ENCODE data around the gene IWS1. TPM values are rescaled to one million over a fixed set of nuclear protein-coding genes. Genes with fewer than 3 reads are reported as not detected.

The IWS1 gene
- total RNA-seq, 1 experiment from 2014 or later, result 70.5 TPM

DNA sequence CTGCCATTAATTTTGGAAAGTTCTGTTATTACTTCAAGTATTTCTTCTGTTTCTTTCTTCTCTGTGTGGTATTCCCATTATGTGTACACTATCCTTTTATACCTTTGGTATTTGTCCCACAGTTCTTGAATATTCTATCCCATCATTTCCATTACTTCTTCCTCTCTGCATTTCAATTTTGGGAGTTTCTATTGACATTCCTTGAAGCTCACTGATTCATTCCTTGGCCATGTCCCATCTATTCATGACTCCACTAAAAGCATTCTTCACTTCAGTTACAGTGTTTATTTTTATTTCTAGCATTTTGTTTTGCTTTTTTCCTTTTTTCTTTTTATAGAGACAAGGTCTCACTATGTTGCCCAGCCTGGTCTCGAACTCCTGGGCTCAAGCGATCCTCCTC is 77.8 kb downstream of the IWS1 start:
- ChIA-PET CTCF (no interaction called here), POLR2A (no interaction called here)
- Mint-ChIP-seq H3K4me1 (peaks cover 15% of the 10 kb centered on the region), H3K4me3 (no peak overlapping the region), H3K9me3 (peaks cover 15% of the 10 kb centered on the region), H3K36me3 (peaks cover 7% of the 10 kb centered on the region), H3K27ac (no peak overlapping the region), H3K27me3 (ENCODE audit: low read depth) (peaks cover 2% of the 10 kb centered on the region; the same call in 1 of the 2 replicates)
- DNase-seq (ENCODE audit: low spot score) (no peak), ATAC-seq (no peak)
- TF ChIP-seq ERG (CRISPR knock-in tag; IDR thresholded peaks at IDR 0.05) (no peak), TEAD1 (CRISPR knock-in tag; IDR thresholded peaks at IDR 0.05) (no peak), AR (CRISPR knock-in tag; IDR thresholded peaks at IDR 0.05) (no peak), ZNF138 (CRISPR knock-in tag; conservative IDR thresholded peaks at IDR 0.05) (no peak), RELA (CRISPR knock-in tag; IDR thresholded peaks at IDR 0.05; ENCODE audit: borderline replicate concordance) (no peak), SMAD4 (CRISPR knock-in tag; IDR thresholded peaks at IDR 0.05) (no peak), NFATC4 (CRISPR knock-in tag; IDR thresholded peaks at IDR 0.05) (no peak), E2F5 (CRISPR knock-in tag; IDR thresholded peaks at IDR 0.05) (no peak), ZNF121 (CRISPR knock-in tag; IDR thresholded peaks at IDR 0.05) (no peak), FOXJ3 (CRISPR knock-in tag; IDR thresholded peaks at IDR 0.05; ENCODE audit: borderline replicate concordance) (no peak), ATF2 (CRISPR knock-in tag; IDR thresholded peaks at IDR 0.05; ENCODE audit: borderline replicate concordance, low read depth) (no peak), FOXP4 (CRISPR knock-in tag; IDR thresholded peaks at IDR 0.05) (no peak), ATF1 (CRISPR knock-in tag; IDR thresholded peaks at IDR 0.05) (no peak), SOX15 (CRISPR knock-in tag; IDR thresholded peaks at IDR 0.05) (no peak), ZNF671 (CRISPR knock-in tag; IDR thresholded peaks at IDR 0.05) (no peak), ZNF423 (CRISPR knock-in tag; IDR thresholded peaks at IDR 0.05) (no peak), GABPB1 (CRISPR knock-in tag; IDR thresholded peaks at IDR 0.05) (no peak), ZNF396 (CRISPR knock-in tag; IDR thresholded peaks at IDR 0.05; ENCODE audit: borderline replicate concordance) (no peak)
- TF ChIP-seq, protein P1, sequence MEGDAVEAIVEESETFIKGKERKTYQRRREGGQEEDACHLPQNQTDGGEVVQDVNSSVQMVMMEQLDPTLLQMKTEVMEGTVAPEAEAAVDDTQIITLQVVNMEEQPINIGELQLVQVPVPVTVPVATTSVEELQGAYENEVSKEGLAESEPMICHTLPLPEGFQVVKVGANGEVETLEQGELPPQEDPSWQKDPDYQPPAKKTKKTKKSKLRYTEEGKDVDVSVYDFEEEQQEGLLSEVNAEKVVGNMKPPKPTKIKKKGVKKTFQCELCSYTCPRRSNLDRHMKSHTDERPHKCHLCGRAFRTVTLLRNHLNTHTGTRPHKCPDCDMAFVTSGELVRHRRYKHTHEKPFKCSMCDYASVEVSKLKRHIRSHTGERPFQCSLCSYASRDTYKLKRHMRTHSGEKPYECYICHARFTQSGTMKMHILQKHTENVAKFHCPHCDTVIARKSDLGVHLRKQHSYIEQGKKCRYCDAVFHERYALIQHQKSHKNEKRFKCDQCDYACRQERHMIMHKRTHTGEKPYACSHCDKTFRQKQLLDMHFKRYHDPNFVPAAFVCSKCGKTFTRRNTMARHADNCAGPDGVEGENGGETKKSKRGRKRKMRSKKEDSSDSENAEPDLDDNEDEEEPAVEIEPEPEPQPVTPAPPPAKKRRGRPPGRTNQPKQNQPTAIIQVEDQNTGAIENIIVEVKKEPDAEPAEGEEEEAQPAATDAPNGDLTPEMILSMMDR (IDR thresholded peaks at IDR 0.05), result no peak
- TF ChIP-seq, protein P2, sequence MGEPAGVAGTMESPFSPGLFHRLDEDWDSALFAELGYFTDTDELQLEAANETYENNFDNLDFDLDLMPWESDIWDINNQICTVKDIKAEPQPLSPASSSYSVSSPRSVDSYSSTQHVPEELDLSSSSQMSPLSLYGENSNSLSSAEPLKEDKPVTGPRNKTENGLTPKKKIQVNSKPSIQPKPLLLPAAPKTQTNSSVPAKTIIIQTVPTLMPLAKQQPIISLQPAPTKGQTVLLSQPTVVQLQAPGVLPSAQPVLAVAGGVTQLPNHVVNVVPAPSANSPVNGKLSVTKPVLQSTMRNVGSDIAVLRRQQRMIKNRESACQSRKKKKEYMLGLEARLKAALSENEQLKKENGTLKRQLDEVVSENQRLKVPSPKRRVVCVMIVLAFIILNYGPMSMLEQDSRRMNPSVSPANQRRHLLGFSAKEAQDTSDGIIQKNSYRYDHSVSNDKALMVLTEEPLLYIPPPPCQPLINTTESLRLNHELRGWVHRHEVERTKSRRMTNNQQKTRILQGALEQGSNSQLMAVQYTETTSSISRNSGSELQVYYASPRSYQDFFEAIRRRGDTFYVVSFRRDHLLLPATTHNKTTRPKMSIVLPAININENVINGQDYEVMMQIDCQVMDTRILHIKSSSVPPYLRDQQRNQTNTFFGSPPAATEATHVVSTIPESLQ (CRISPR knock-in tag; IDR thresholded peaks at IDR 0.05), result no peak
